Effector CD4-positive, alpha-beta T cell (primary cell): Measurements from ENCODE around the gene ADARB2.
"Not testable (repeated sequence)": the region's sequence is repeated elsewhere in the genome, so short reads cannot be mapped to it uniquely, and the experiment has no call there.

ENCODE experiments used
- DNase-seq: peaks from one replicate; pipeline ENCODE4 v3.0.0-alpha.2; 2020

ADARB2 gene

GRCh38 chr10:1452777-1453176 is 284.5 kb downstream of the ADARB2 start:
- no peak for DNase-seq

GRCh38 chr10:1451941-1452340 is 285.4 kb downstream of the ADARB2 start:
- DNase-seq: no peak

- no peak for DNase-seq
Measured at GRCh38 chr10:1451362-1451888, 285.9 kb downstream of the ADARB2 start.

GRCh38 chr10:1449572-1450205 is 287.6 kb downstream of the ADARB2 start:
- DNase-seq: no peak

GRCh38 chr10:1449021-1449420 is 288.3 kb downstream of the ADARB2 start:
- DNase-seq: no peak

GRCh38 chr10:1448252-1448930 is 288.9 kb downstream of the ADARB2 start:
- no peak for DNase-seq

GRCh38 chr10:1444826-1445225 is 292.5 kb downstream of the ADARB2 start:
- no peak for DNase-seq

- DNase-seq: no peak
Measured at GRCh38 chr10:1440897-1441296, 296.4 kb downstream of the ADARB2 start.

GRCh38 chr10:1434912-1435692 is 302.2 kb downstream of the ADARB2 start:
- no peak for DNase-seq

GRCh38 chr10:1434202-1434601 is 303.1 kb downstream of the ADARB2 start:
- no peak for DNase-seq

GRCh38 chr10:1432161-1432560 is 305.2 kb downstream of the ADARB2 start:
- no peak for DNase-seq

GRCh38 chr10:1431229-1431628 is 306.1 kb downstream of the ADARB2 start:
- DNase-seq: no peak

GRCh38 chr10:1427521-1428186 is 309.7 kb downstream of the ADARB2 start:
- not testable (repeated sequence) for DNase-seq

- DNase-seq: no peak
Measured at GRCh38 chr10:1426786-1427185, 310.5 kb downstream of the ADARB2 start.

GRCh38 chr10:1425879-1426278 is 311.4 kb downstream of the ADARB2 start:
- no peak for DNase-seq

GRCh38 chr10:1424648-1425047 is 312.7 kb downstream of the ADARB2 start:
- DNase-seq: no peak

- DNase-seq: no peak
Measured at GRCh38 chr10:1423676-1424253, 313.6 kb downstream of the ADARB2 start.

GRCh38 chr10:1422275-1422674 is 315.1 kb downstream of the ADARB2 start:
- no peak for DNase-seq

- no peak for DNase-seq
Measured at GRCh38 chr10:1420661-1421362, 316.5 kb downstream of the ADARB2 start.

GRCh38 chr10:1419796-1420610 is 317.3 kb downstream of the ADARB2 start:
- no peak for DNase-seq

GRCh38 chr10:1418031-1418550 is 319.2 kb downstream of the ADARB2 start:
- DNase-seq: no peak
